K562 (cell line): ENCODE results near the gene SEC24A. TPM values are rescaled to one million over a fixed set of nuclear protein-coding genes. Genes with fewer than 3 reads are reported as not detected.

Source experiments
- BACH1 ChIP-seq: fragments of 200-800 bp; sonication (Bioruptor generic); IDR thresholded peaks from 2 replicates; pipeline ENCODE4 v1.6.1; 2016; ENCODE audit warnings: missing genetic modification characterization, missing compliant biosample characterization
- NFIC ChIP-seq: fragments of 450-650 bp; IDR thresholded peaks from 2 replicates; pipeline ENCODE4 v1.6.1; 2017; ENCODE audit warnings: mild to moderate bottlenecking, inconsistent platforms
- NFIX ChIP-seq: fragments of 250-450 bp; sonication (Bioruptor Pico); IDR thresholded peaks from 2 replicates; pipeline ENCODE4 v1.4.0; 2020; ENCODE audit warnings: low read depth, mild to moderate bottlenecking, moderate library complexity
- PRPF4 ChIP-seq: fragments of 200-400 bp; formaldehyde crosslinking; IDR thresholded peaks from one replicate; pipeline ENCODE4 v1.6.1; 2017; ENCODE audit warnings: low read length, low read depth, mild to moderate bottlenecking; ENCODE audit not compliant: insufficient read depth, poor library complexity, severe bottlenecking
- RBM14 ChIP-seq: fragments of 200-400 bp; formaldehyde crosslinking; IDR thresholded peaks from 2 replicates; pipeline ENCODE4 v1.6.1; 2018; ENCODE audit warnings: low read depth, mild to moderate bottlenecking, low read length, moderate library complexity, borderline replicate concordance; ENCODE audit not compliant: insufficient read depth
- ZNF717 ChIP-seq: fragments of 250-450 bp; sonication (Bioruptor Pico); IDR thresholded peaks from 2 replicates; pipeline ENCODE4 v1.5.0; 2021
- polyA plus RNA-seq, 8 experiments: library from polyadenylated mRNA; depleted of rRNA in 4 of 8; stranded (reverse) in 5 of 8; unstranded in 3 of 8; fragments of >200 nt; fragmentation: Nextera tagmentation in 2 of 8; fragmentation: Illumina TruSeq in 1 of 8; extraction: Ambion mirVana in 2 of 8; extraction: Trizol in 1 of 8; gene quantifications; 2 replicates each; pipeline versions ENCODE4 v1.2.1 to v1.2.3, GENCODE V29; 2011 to 2014; ENCODE audit warnings: inconsistent platforms in 1 of 8, missing spikeins in 1 of 8
- total RNA-seq, 7 experiments: library from RNA; depleted of rRNA in 6 of 7; stranded (reverse); fragments of >200 nt in 6 of 7; fragmentation: Illumina TruSeq in 2 of 7; extraction: Trizol in 2 of 7; gene quantifications; 2 replicates each; pipeline versions ENCODE4 v1.2.1 to v1.2.3, GENCODE V29; 2011 to 2021; ENCODE audit warnings: low replicate concordance in 1 of 7
- TF ChIP-seq, protein P1 (sequence below), 2 experiments: fragments of 450-650 bp; IDR thresholded peaks; 2 replicates each; pipeline ENCODE4 v1.6.1; 2016; ENCODE audit warnings: mild to moderate bottlenecking in 2 of 2, borderline replicate concordance in 1 of 2, low read depth in 1 of 2, moderate library complexity in 1 of 2
- TF ChIP-seq, protein P2 (sequence below): fragments of 250-450 bp; sonication (Bioruptor Pico); IDR thresholded peaks from 2 replicates; pipeline ENCODE4 v1.8.0; 2022; ENCODE audit warnings: inconsistent platforms

Gene SEC24A
- total and polyA plus RNA-seq, 9 of the 15 experiments (the other 6 are each of a cell fraction or from before 2014, with no cell fraction given), result 7.9 to 36.5 (median 17.5) TPM

DNA sequence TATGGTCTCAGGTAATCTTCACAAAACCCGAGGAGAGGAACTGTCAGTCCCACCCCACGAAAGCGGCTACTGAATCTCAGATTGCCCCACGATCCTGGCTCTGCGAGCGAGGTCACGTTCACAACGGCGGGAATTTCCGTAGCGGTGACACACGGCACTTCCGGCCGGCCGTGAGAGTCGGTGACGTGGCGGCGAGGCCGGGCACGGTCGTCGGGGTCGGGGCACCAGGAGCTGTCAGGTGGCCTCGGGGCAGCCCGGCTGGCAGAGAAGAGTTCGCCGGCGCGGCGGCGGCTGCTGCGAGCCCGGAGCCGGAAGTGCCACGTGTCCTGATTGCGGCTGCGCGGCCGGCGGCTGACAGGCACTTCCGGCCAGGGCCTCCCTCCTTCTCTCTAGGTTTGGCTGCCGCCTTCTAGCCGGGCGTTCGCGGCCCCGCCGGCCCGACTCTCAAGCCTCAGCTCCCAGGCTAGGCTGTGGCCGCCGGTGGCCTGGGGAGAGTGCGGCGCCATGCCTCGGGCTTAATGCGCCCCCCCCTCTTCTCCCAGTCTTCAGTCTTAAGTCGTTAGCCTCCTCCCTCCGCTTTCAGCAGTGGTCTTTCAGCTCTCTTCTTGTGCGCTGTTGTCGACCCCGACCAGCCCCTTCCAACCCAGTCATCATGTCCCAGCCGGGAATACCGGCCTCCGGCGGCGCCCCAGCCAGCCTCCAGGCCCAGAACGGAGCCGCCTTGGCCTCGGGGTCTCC, at the start of gene SEC24A (continued):
- TF ChIP-seq, protein P1, sequence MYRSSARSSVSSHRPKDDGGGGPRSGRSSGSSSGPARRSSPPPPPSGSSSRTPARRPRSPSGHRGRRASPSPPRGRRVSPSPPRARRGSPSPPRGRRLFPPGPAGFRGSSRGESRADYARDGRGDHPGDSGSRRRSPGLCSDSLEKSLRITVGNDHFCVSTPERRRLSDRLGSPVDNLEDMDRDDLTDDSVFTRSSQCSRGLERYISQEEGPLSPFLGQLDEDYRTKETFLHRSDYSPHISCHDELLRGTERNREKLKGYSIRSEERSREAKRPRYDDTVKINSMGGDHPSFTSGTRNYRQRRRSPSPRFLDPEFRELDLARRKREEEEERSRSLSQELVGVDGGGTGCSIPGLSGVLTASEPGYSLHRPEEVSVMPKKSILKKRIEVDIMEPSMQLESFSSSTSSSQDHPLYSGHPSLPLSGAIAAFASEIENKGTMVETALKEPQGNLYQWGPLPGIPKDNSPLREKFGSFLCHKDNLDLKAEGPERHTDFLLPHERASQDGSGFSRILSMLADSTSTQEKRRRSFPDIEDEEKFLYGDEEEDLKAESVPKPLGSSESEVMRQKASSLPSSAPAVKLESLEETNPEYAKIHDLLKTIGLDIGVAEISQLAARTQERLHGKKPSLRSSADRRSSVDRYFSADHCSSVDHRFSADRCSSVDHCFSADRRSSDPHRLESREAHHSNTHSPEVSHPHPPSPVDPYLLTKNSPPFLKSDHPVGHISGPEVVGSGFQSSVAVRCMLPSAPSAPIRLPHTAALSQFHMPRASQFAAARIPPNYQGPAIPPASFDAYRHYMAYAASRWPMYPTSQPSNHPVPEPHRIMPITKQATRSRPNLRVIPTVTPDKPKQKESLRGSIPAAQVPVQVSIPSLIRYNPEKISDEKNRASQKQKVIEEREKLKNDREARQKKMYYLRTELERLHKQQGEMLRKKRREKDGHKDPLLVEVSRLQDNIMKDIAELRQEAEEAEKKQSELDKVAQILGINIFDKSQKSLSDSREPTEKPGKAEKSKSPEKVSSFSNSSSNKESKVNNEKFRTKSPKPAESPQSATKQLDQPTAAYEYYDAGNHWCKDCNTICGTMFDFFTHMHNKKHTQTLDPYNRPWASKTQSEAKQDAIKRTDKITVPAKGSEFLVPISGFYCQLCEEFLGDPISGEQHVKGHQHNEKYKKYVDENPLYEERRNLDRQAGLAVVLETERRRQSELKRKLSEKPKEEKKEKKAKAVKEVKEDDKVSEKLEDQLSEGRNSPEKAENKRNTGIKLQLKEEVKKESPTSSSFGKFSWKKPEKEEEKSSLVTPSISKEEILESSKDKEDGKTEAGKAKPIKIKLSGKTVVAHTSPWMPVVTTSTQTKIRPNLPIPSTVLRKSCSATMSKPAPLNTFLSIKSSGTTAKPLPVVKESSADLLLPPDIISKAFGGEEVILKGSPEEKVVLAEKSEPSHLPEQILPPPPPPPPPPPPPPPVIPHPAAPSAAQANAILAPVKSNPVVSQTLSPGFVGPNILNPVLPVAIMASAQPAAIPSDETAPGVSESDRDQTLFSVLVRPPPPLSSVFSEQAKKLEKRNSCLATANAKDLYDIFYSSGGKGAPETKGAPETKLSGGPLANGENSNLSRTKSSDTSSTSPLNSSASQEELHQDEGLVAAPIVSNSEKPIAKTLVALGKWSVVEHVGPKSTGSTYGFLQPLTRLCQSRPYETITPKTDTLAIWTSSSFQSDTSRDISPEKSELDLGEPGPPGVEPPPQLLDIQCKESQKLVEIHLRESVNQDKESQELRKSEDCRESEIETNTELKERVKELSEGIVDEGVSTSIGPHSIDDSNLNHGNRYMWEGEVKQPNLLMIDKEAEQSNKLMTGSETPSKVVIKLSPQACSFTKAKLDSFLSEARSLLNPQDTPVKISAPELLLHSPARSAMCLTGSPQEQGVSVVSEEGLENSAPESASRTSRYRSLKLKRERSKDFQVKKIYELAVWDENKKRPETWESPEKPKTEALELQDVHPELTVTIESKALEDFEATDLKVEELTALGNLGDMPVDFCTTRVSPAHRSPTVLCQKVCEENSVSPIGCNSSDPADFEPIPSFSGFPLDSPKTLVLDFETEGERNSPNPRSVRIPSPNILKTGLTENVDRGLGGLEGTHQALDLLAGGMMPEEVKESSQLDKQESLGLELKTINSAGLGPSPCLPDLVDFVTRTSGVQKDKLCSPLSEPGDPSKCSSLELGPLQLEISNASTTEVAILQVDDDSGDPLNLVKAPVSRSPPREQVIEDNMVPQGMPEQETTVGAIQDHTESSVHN (IDR thresholded peaks at IDR 0.05; ENCODE audit: borderline replicate concordance in 1 of 2, low read depth in 1 of 2), result peak in 1 of 2 experiments; percentile 61; a peak in 2 of 4 replicates
- TF ChIP-seq BACH1 (tag), result no peak
- peak; percentile 65 for TF ChIP-seq NFIC
- no peak for TF ChIP-seq RBM14
- peak; percentile 29 for TF ChIP-seq PRPF4
- no peak for TF ChIP-seq ZNF717 (CRISPR knock-in tag)
- no peak for TF ChIP-seq NFIX
- TF ChIP-seq, protein P2, sequence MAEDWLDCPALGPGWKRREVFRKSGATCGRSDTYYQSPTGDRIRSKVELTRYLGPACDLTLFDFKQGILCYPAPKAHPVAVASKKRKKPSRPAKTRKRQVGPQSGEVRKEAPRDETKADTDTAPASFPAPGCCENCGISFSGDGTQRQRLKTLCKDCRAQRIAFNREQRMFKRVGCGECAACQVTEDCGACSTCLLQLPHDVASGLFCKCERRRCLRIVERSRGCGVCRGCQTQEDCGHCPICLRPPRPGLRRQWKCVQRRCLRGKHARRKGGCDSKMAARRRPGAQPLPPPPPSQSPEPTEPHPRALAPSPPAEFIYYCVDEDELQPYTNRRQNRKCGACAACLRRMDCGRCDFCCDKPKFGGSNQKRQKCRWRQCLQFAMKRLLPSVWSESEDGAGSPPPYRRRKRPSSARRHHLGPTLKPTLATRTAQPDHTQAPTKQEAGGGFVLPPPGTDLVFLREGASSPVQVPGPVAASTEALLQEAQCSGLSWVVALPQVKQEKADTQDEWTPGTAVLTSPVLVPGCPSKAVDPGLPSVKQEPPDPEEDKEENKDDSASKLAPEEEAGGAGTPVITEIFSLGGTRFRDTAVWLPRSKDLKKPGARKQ (CRISPR knock-in tag), result no peak
